Inflammatory macrophage treated with lipopolysaccharide for 4 hours (primary cell): ENCODE results near the gene SLFN14.
"Not testable (repeated sequence)": the region's sequence is repeated elsewhere in the genome, so short reads cannot be mapped to it uniquely, and the experiment has no call there.

Experiments used
- DNase-seq: peaks from one replicate; pipeline ENCODE4 v3.0.0-alpha.2; 2020

The SLFN14 gene

GRCh38 chr17:35519906-35520442, 40.6 kb downstream of the SLFN14 start:
- DNase-seq, result no peak

- DNase-seq, result no peak
Observed at GRCh38 chr17:35519439-35519838, 41.2 kb downstream of the SLFN14 start.

- not testable (repeated sequence) for DNase-seq
Observed at GRCh38 chr17:35518431-35518830, 42.2 kb downstream of the SLFN14 start.

GRCh38 chr17:35515027-35515426, 45.6 kb downstream of the SLFN14 start:
- no peak for DNase-seq

- DNase-seq, result no peak
Observed at GRCh38 chr17:35514564-35514963, 46.1 kb downstream of the SLFN14 start.
